Liver (tissue), 9 donors: ENCODE results near the gene CIAPIN1. TPM values are rescaled to one million over a fixed set of nuclear protein-coding genes. Genes with fewer than 3 reads are reported as not detected.

ENCODE experiments used
- DNase-seq: peaks from one replicate; pipeline ENCODE4 v3.0.0-alpha.2; 2017; ENCODE audit warnings: low spot score
- H3K27ac ChIP-seq, 2 donors: one replicate each; pipeline ENCODE4 v1.7.0; 2013; ENCODE audit warnings: inconsistent platforms in 2 of 2, low read length in 2 of 2, control low read depth in 1 of 2, low read depth in 1 of 2, mild to moderate bottlenecking in 1 of 2
- H3K27me3 ChIP-seq, 4 donors: one replicate each; pipeline versions ENCODE4 v1.6.1 to v1.7.0; 2013; ENCODE audit warnings: low read length in 3 of 4, inconsistent platforms in 1 of 4, mild to moderate bottlenecking in 1 of 4, moderate library complexity in 1 of 4; ENCODE audit not compliant: control insufficient read depth in 4 of 4, insufficient read depth in 4 of 4
- H3K36me3 ChIP-seq, 4 donors: one replicate each; pipeline versions ENCODE4 v1.6.1 to v1.7.0; 2013; ENCODE audit warnings: low read length in 3 of 4, mild to moderate bottlenecking in 3 of 4, low read depth in 1 of 4, moderate library complexity in 1 of 4; ENCODE audit not compliant: control insufficient read depth in 4 of 4, insufficient read depth in 3 of 4
- H3K4me1 ChIP-seq, 4 donors: one replicate each; pipeline versions ENCODE4 v1.6.1 to v1.7.0; 2013; ENCODE audit warnings: low read length in 3 of 4, mild to moderate bottlenecking in 3 of 4, moderate library complexity in 1 of 4; ENCODE audit not compliant: control insufficient read depth in 4 of 4, insufficient read depth in 4 of 4
- H3K4me3 ChIP-seq, 3 donors: one replicate each; pipeline versions ENCODE4 v1.6.1 to v1.7.0; 2013; ENCODE audit warnings: low read length in 3 of 3, control low read depth in 1 of 3, low read depth in 1 of 3, mild to moderate bottlenecking in 1 of 3
- H3K9ac ChIP-seq, 2 donors: one replicate each; pipeline ENCODE4 v1.7.0; 2013; ENCODE audit warnings: low read length in 2 of 2, mild to moderate bottlenecking in 2 of 2, moderate library complexity in 2 of 2, control low read depth in 1 of 2, low read depth in 1 of 2
- H3K9me3 ChIP-seq, 4 donors: one replicate each; pipeline versions ENCODE4 v1.6.1 to v1.7.0; 2013; ENCODE audit warnings: low read length in 3 of 4; ENCODE audit not compliant: control insufficient read depth in 4 of 4
- ATF3 ChIP-seq: IDR thresholded peaks from 2 replicates; pipeline ENCODE4 v1.6.1; 2016; ENCODE audit warnings: antibody characterized with exemption
- CTCF ChIP-seq: fragments of 150-350 bp; IDR thresholded peaks from 2 replicates; pipeline ENCODE4 v1.5.1; 2017; ENCODE audit warnings: improper control_type of control experiment, low read depth, low read length; ENCODE audit not compliant: missing input control
- EGR1 ChIP-seq, 2 donors: IDR thresholded peaks; 2 replicates each; pipeline ENCODE4 v1.6.1; 2016 to 2018; ENCODE audit warnings: antibody characterized with exemption in 2 of 2, low read depth in 2 of 2
- FOXA1 ChIP-seq: IDR thresholded peaks from 2 replicates; pipeline ENCODE4 v1.6.1; 2016; ENCODE audit warnings: antibody characterized with exemption
- FOXA2 ChIP-seq: IDR thresholded peaks from 2 replicates; pipeline ENCODE4 v1.6.1; 2016; ENCODE audit warnings: antibody characterized with exemption
- GABPA ChIP-seq, 2 donors: IDR thresholded peaks in 1 of 2; conservative IDR thresholded peaks in 1 of 2; 2 replicates each; pipeline ENCODE4 v1.6.1; 2016; ENCODE audit warnings: antibody characterized with exemption in 2 of 2, mild to moderate bottlenecking in 1 of 2, moderate library complexity in 1 of 2
- HNF4A ChIP-seq, 2 donors: conservative IDR thresholded peaks; 2 replicates each; pipeline ENCODE4 v1.6.1; 2016; ENCODE audit warnings: antibody characterized with exemption in 2 of 2, mild to moderate bottlenecking in 2 of 2
- HNF4G ChIP-seq: IDR thresholded peaks from 2 replicates; pipeline ENCODE4 v1.6.1; 2016; ENCODE audit warnings: antibody characterized with exemption
- MAX ChIP-seq: IDR thresholded peaks from 2 replicates; pipeline ENCODE4 v1.6.1; 2016; ENCODE audit warnings: antibody characterized with exemption
- NR2F2 ChIP-seq: IDR thresholded peaks from 2 replicates; pipeline ENCODE4 v1.6.1; 2016; ENCODE audit warnings: antibody characterized with exemption
- RAD21 ChIP-seq, 2 donors: IDR thresholded peaks; 2 replicates each; pipeline ENCODE4 v1.6.1; 2016; ENCODE audit warnings: antibody characterized with exemption in 2 of 2, mild to moderate bottlenecking in 2 of 2
- REST ChIP-seq: IDR thresholded peaks from 2 replicates; pipeline ENCODE4 v1.6.1; 2016; ENCODE audit warnings: antibody characterized with exemption, mild to moderate bottlenecking
- SP1 ChIP-seq: IDR thresholded peaks from 2 replicates; pipeline ENCODE4 v1.6.1; 2018; ENCODE audit warnings: antibody characterized with exemption, mild to moderate bottlenecking
- TAF1 ChIP-seq: conservative IDR thresholded peaks from 2 replicates; pipeline ENCODE4 v1.6.1; 2016; ENCODE audit warnings: antibody characterized with exemption, mild to moderate bottlenecking
- YY1 ChIP-seq: IDR thresholded peaks from 2 replicates; pipeline ENCODE4 v1.6.1; 2016; ENCODE audit warnings: antibody characterized with exemption, mild to moderate bottlenecking
- WGBS: extraction: QIAGEN DNeasy Blood & Tissue Kit; methylation state at CpG from one replicate; pipeline ENCODE4 v1.1.7; 2013; 5-methylcytosine and 5-hydroxymethylcytosine counted together
- polyA plus RNA-seq, 2 donors: library from polyadenylated mRNA; stranded (reverse) in 1 of 2; unstranded in 1 of 2; fragments of 200-250 nt in 1 of 2; fragments of >200 nt in 1 of 2; fragmentation: Nextera tagmentation in 1 of 2; extraction: Ambion mirVana in 1 of 2; gene quantifications; one replicate each; pipeline versions ENCODE4 v1.2.1 to v1.2.3, GENCODE V29; 2013 to 2015
- total RNA-seq, 2 donors: library from RNA; depleted of rRNA; stranded (reverse); fragments of >200 nt; gene quantifications; one replicate each; pipeline ENCODE4 v1.2.3, GENCODE V29; 2014
- donor health status: healthy.
- donor health status: healthy.
- donor health status: healthy.
- donor health status: healthy.
- donor health status: healthy.

Gene CIAPIN1
- total and polyA plus RNA-seq, 4 donors = 19.5 to 32.7 (median 23.4) TPM

- TF ChIP-seq REST (no peak), HNF4G (no peak), NR2F2 (no peak), YY1 (no peak), MAX (no peak), TAF1 (no peak), RAD21 (IDR thresholded peaks at IDR 0.05) (no peak), GABPA (IDR thresholded peaks at IDR 0.05 in 1 of 2, conservative IDR thresholded peaks at IDR 0.05 in 1 of 2) (no peak)
Observed at GRCh38 chr16:57446531-57447185, 527 bp downstream of the CIAPIN1 start (continued).

- WGBS = 97% methylated on average over 2 of the region's 2 CpGs
- Histone ChIP-seq H3K4me3 (no peak overlapping the region), H3K9ac (no peak overlapping the region), H3K4me1 (peaks cover 4 to 26% (median 16%) of the 10 kb centered on the region in 4 donors), H3K27ac (no peak overlapping the region), H3K36me3 (peaks cover 0 to 3% (median 2%) of the 10 kb centered on the region in 4 donors), H3K9me3 (no peaks in the 10 kb centered on the region), H3K27me3 (no peaks in the 10 kb centered on the region)
- DNase-seq = no peak
- TF ChIP-seq EGR1 (IDR thresholded peaks at IDR 0.05; ENCODE audit: low read depth in 2 of 2) (no peak), TAF1 (no peak), HNF4G (no peak), YY1 (no peak), MAX (no peak), NR2F2 (no peak), HNF4A (conservative IDR thresholded peaks at IDR 0.05) (no peak), SP1 (no peak), ATF3 (no peak), CTCF (no peak), FOXA2 (no peak), REST (no peak), GABPA (IDR thresholded peaks at IDR 0.05 in 1 of 2, conservative IDR thresholded peaks at IDR 0.05 in 1 of 2) (no peak), RAD21 (IDR thresholded peaks at IDR 0.05) (no peak), FOXA1 (no peak)
Observed at GRCh38 chr16:57445510-57445909, 1.7 kb downstream of the CIAPIN1 start.
